ENCODE data around the gene TCEAL5. TPM values are rescaled to one million over a fixed set of nuclear protein-coding genes. Genes with fewer than 3 reads are reported as not detected.

Gene TCEAL5
- total RNA-seq, 1 donor from 2014 or later, result not detected

GRCh38 chrX:103256651-103257050 lies 19.9 kb downstream of the TCEAL5 start:
- Mint-ChIP-seq H3K4me1 (peaks cover 19% of the 10 kb centered on the region), H3K4me3 (no peak overlapping the region), H3K27ac (no peak overlapping the region), H3K36me3 (peaks cover 11% of the 10 kb centered on the region), H3K9me3 (no peaks in the 10 kb centered on the region), H3K27me3 (ENCODE audit: insufficient read depth, low read depth) (peaks cover 2% of the 10 kb centered on the region)
- no peak for TF ChIP-seq EZH2 (IDR thresholded peaks at IDR 0.05)
- H3K36me3 ChIP-seq, result no peaks in the 10 kb centered on the region
- peaks cover 19% of the 10 kb centered on the region for H3F3A ChIP-seq (ENCODE audit: low read depth)
- H2AFZ ChIP-seq (replicated peaks), result no peak overlapping the region
- H3K4me2 ChIP-seq, result no peak overlapping the region
- H3K4me1 ChIP-seq, result peaks cover 7% of the 10 kb centered on the region
- H3K9me3 ChIP-seq (ENCODE audit: low read depth), result no peaks in the 10 kb centered on the region
- H3K27me3 ChIP-seq, result no peaks in the 10 kb centered on the region
- H3K9ac ChIP-seq, result no peak overlapping the region
- H4K20me1 ChIP-seq (ENCODE audit: low read depth), result no peaks in the 10 kb centered on the region
- no peak overlapping the region for H3K4me3 ChIP-seq
- no peak overlapping the region for H3K27ac ChIP-seq
- DNase-seq (ENCODE audit: low spot score), result no peak
- peaks cover 17% of the 10 kb centered on the region for H3K79me2 ChIP-seq (ENCODE audit: low read depth)

GRCh38 chrX:103254921-103255493 lies 21.5 kb downstream of the TCEAL5 start, which contains the start of gene TCEAL8:
TCEAL8 (minus strand) TSS chrX:103255155; CDS start chrX:103253979, 1,176 bp downstream.
- peaks cover 2% of the 10 kb centered on the region for H3K27me3 Mint-ChIP-seq (ENCODE audit: insufficient read depth, low read depth)
- H3K9me3 Mint-ChIP-seq, result no peaks in the 10 kb centered on the region
- peak within 1 kb of the TSS; percentile 46 for H3K27ac ChIP-seq
- H3K9ac ChIP-seq, result peak within 1 kb of the TSS; percentile 51
- peak within 1 kb of the TSS; percentile 75 for H2AFZ ChIP-seq (replicated peaks)
- peak within 1 kb of the TSS; percentile 84 for H3K4me2 ChIP-seq
- H3K4me3 Mint-ChIP-seq, result peak within 1 kb of the TSS; percentile 92
- H3K79me2 ChIP-seq (ENCODE audit: low read depth), result peaks cover 17% of the 10 kb centered on the region
- H3K27ac Mint-ChIP-seq, result peak within 1 kb of the TSS; percentile 76
- H3K4me3 ChIP-seq, result peak within 1 kb of the TSS; percentile 63
- peak; percentile 88 for DNase-seq (ENCODE audit: low spot score)
- peaks cover 19% of the 10 kb centered on the region for H3K4me1 Mint-ChIP-seq
- H3K36me3 ChIP-seq, result no peaks in the 10 kb centered on the region
- H3K4me1 ChIP-seq, result peaks cover 7% of the 10 kb centered on the region
- H4K20me1 ChIP-seq (ENCODE audit: low read depth), result no peaks in the 10 kb centered on the region
- peaks cover 19% of the 10 kb centered on the region for H3F3A ChIP-seq (ENCODE audit: low read depth)
- H3K9me3 ChIP-seq (ENCODE audit: low read depth), result no peaks in the 10 kb centered on the region
- H3K36me3 Mint-ChIP-seq, result peaks cover 11% of the 10 kb centered on the region
- TF ChIP-seq EZH2phosphoT487 (IDR thresholded peaks at IDR 0.05), result no peak
- TF ChIP-seq CTCF (IDR thresholded peaks at IDR 0.05), result no peak
- no peak for TF ChIP-seq EZH2 (IDR thresholded peaks at IDR 0.05)
- no peaks in the 10 kb centered on the region for H3K27me3 ChIP-seq

GRCh38 chrX:103254171-103254824 lies 22.3 kb downstream of the TCEAL5 start:
- no peaks in the 10 kb centered on the region for H3K36me3 ChIP-seq
- no peaks in the 10 kb centered on the region for H4K20me1 ChIP-seq (ENCODE audit: low read depth)
- Mint-ChIP-seq H3K27me3 (ENCODE audit: insufficient read depth, low read depth) (peaks cover 2% of the 10 kb centered on the region), H3K4me3 (peak overlapping the region; percentile 92), H3K27ac (peak overlapping the region; percentile 76), H3K36me3 (peaks cover 11% of the 10 kb centered on the region), H3K9me3 (no peaks in the 10 kb centered on the region), H3K4me1 (peaks cover 19% of the 10 kb centered on the region)
- H3K27me3 ChIP-seq, result no peaks in the 10 kb centered on the region
- no peak overlapping the region for H2AFZ ChIP-seq (replicated peaks)
- H3K27ac ChIP-seq, result peak overlapping the region; percentile 46
- H3K9ac ChIP-seq, result peak overlapping the region; percentile 51
- TF ChIP-seq EZH2 (IDR thresholded peaks at IDR 0.05) (no peak), EZH2phosphoT487 (IDR thresholded peaks at IDR 0.05) (no peak), CTCF (IDR thresholded peaks at IDR 0.05) (no peak)
- peaks cover 19% of the 10 kb centered on the region for H3F3A ChIP-seq (ENCODE audit: low read depth)
- H3K79me2 ChIP-seq (ENCODE audit: low read depth), result peaks cover 17% of the 10 kb centered on the region
- no peaks in the 10 kb centered on the region for H3K9me3 ChIP-seq (ENCODE audit: low read depth)
- peak overlapping the region; percentile 63 for H3K4me3 ChIP-seq
- DNase-seq (ENCODE audit: low spot score), result peak; percentile 88
- H3K4me2 ChIP-seq, result peak overlapping the region; percentile 84
- H3K4me1 ChIP-seq, result peaks cover 7% of the 10 kb centered on the region

GRCh38 chrX:103253608-103254007 lies 22.9 kb downstream of the TCEAL5 start:
- Mint-ChIP-seq H3K27ac (peak overlapping the region; percentile 76), H3K4me1 (peaks cover 19% of the 10 kb centered on the region), H3K27me3 (ENCODE audit: insufficient read depth, low read depth) (peaks cover 2% of the 10 kb centered on the region), H3K36me3 (peaks cover 11% of the 10 kb centered on the region), H3K9me3 (no peaks in the 10 kb centered on the region), H3K4me3 (peak overlapping the region; percentile 92)
- no peaks in the 10 kb centered on the region for H3K9me3 ChIP-seq (ENCODE audit: low read depth)
- no peak overlapping the region for H2AFZ ChIP-seq (replicated peaks)
- H3K4me1 ChIP-seq, result peaks cover 7% of the 10 kb centered on the region
- no peaks in the 10 kb centered on the region for H4K20me1 ChIP-seq (ENCODE audit: low read depth)
- H3K9ac ChIP-seq, result peak overlapping the region; percentile 17
- peak overlapping the region; percentile 84 for H3K4me2 ChIP-seq
- peak overlapping the region; percentile 63 for H3K4me3 ChIP-seq
- no peak for TF ChIP-seq CTCF (IDR thresholded peaks at IDR 0.05)
- no peak for TF ChIP-seq EZH2 (IDR thresholded peaks at IDR 0.05)
- TF ChIP-seq EZH2phosphoT487 (IDR thresholded peaks at IDR 0.05), result no peak
- DNase-seq (ENCODE audit: low spot score), result peak; percentile 16
- H3K36me3 ChIP-seq, result no peaks in the 10 kb centered on the region
- H3K27me3 ChIP-seq, result no peaks in the 10 kb centered on the region
- H3F3A ChIP-seq (ENCODE audit: low read depth), result peaks cover 19% of the 10 kb centered on the region
- H3K27ac ChIP-seq, result peak overlapping the region; percentile 46
- H3K79me2 ChIP-seq (ENCODE audit: low read depth), result peaks cover 17% of the 10 kb centered on the region
